ENCODE results near the gene AMT. TPM values are rescaled to one million over a fixed set of nuclear protein-coding genes. Genes with fewer than 3 reads are reported as not detected.
A peak's percentile ranks its signal among the peaks of the same experiment; 100 is the strongest.

The AMT gene
- total and polyA plus RNA-seq, 2 experiments from 2014 or later: 32.8 to 35.6 TPM

- TF ChIP-seq STAT1 (IDR thresholded peaks at IDR 0.05; ENCODE audit: unreplicated experiment): no peak
- no peak for TF ChIP-seq EZH2phosphoT487 (IDR thresholded peaks at IDR 0.05; ENCODE audit: unreplicated experiment)
- no peak for TF ChIP-seq ZNF331 (CRISPR knock-in tag; IDR thresholded peaks at IDR 0.05; ENCODE audit: low read depth)
- TF ChIP-seq POLR2AphosphoS5 (IDR thresholded peaks at IDR 0.05; ENCODE audit: low read depth): no peak
These were observed 50.3 kb downstream of the AMT start (continued) for GRCh38 chr3:49371946-49372345.

- Histone ChIP-seq H3K4me2 (no peak overlapping the region), H3K4me3 (no peak overlapping the region), H3K9me2 (ENCODE audit: insufficient read depth) (no peaks in the 10 kb centered on the region), H4K20me1 (replicated peaks; ENCODE audit: insufficient read depth) (peaks cover 34% of the 10 kb centered on the region), H3K79me2 (replicated peaks; ENCODE audit: insufficient read depth) (peaks cover 55% of the 10 kb centered on the region), H3K4me1 (ENCODE audit: insufficient read depth) (no peaks in the 10 kb centered on the region), H3K27ac (ENCODE audit: low read depth) (0 out of 2 replicates have a peak overlapping the region, but pooled peaks have one; percentile 50), H2AFZ (no peak overlapping the region), H3K27me3 (ENCODE audit: insufficient read depth) (no peaks in the 10 kb centered on the region), H3K36me3 (ENCODE audit: insufficient read depth) (peaks cover 33% of the 10 kb centered on the region), H3F3A (replicated peaks; ENCODE audit: low read depth) (peaks cover 9% of the 10 kb centered on the region)
- DNase-seq (ENCODE audit: low spot score) (no peak), ATAC-seq (no peak)
- Mint-ChIP-seq H3K36me3 (ENCODE audit: low read depth) (peaks cover 75% of the 10 kb centered on the region), H3K27me3 (ENCODE audit: insufficient read depth, low read depth, poor library complexity) (peaks cover 2% of the 10 kb centered on the region), H3K4me3 (no peak overlapping the region), H3K9me3 (no peaks in the 10 kb centered on the region), H3K27ac (no peak overlapping the region), H3K4me1 (no peaks in the 10 kb centered on the region)
- TF ChIP-seq STAT1 (IDR thresholded peaks at IDR 0.05; ENCODE audit: unreplicated experiment) (no peak), ZNF462 (CRISPR knock-in tag; IDR thresholded peaks at IDR 0.05) (no peak)
These were observed 51.5 kb downstream of the AMT start for GRCh38 chr3:49370585-49371290.

Small RNA genes lying within 50 kb of the gene (small RNA-seq; reads per million reads assigned to genes)
- not detected for gene RNA5SP130 (ENCODE audit: low replicate concordance)

Other genes with a start within 250 kb of the AMT start
- gene C3orf62, start 145.2 kb downstream of the AMT start, total RNA-seq (2014; rRNA removed; shearing (Covaris generic)): 2.4 and 5.4 TPM in 2 replicates
- 1.6 and 3.3 TPM in 2 replicates for gene C3orf62, start 145.2 kb downstream of the AMT start, polyA plus RNA-seq (2016; fragmentation: Nextera tagmentation; extraction: Ambion mirVana)
- 13.3 and 16.9 TPM in 2 replicates for gene USP4, start 82.4 kb downstream of the AMT start, total RNA-seq (2014; rRNA removed; shearing (Covaris generic))
- 20.3 and 27.8 TPM in 2 replicates for gene USP4, start 82.4 kb downstream of the AMT start, polyA plus RNA-seq (2016; fragmentation: Nextera tagmentation; extraction: Ambion mirVana)
- gene GPX1, start 64.1 kb downstream of the AMT start, total RNA-seq (2014; rRNA removed; shearing (Covaris generic)): 228 and 247 TPM in 2 replicates
- 394 and 404 TPM in 2 replicates for gene GPX1, start 64.1 kb downstream of the AMT start, polyA plus RNA-seq (2016; fragmentation: Nextera tagmentation; extraction: Ambion mirVana)
- 373 and 421 TPM in 2 replicates for gene RHOA, start 10.5 kb downstream of the AMT start, total RNA-seq (2014; rRNA removed; shearing (Covaris generic))
- gene RHOA, start 10.5 kb downstream of the AMT start, polyA plus RNA-seq (2016; fragmentation: Nextera tagmentation; extraction: Ambion mirVana): 234 and 248 TPM in 2 replicates
- 5.0 and 9.7 TPM in 2 replicates for gene TCTA, start 10.1 kb downstream of the AMT start, total RNA-seq (2014; rRNA removed; shearing (Covaris generic))
- gene TCTA, start 10.1 kb downstream of the AMT start, polyA plus RNA-seq (2016; fragmentation: Nextera tagmentation; extraction: Ambion mirVana): 3.9 and 4.0 TPM in 2 replicates
- 5.9 and 7.3 TPM in 2 replicates for gene NICN1, start 6.9 kb upstream of the AMT start, total RNA-seq (2014; rRNA removed; shearing (Covaris generic))
- gene NICN1, start 6.9 kb upstream of the AMT start, polyA plus RNA-seq (2016; fragmentation: Nextera tagmentation; extraction: Ambion mirVana): 2.8 and 4.2 TPM in 2 replicates
- 152 and 167 TPM in 2 replicates for gene DAG1, start 47.8 kb upstream of the AMT start, total RNA-seq (2014; rRNA removed; shearing (Covaris generic))
- gene DAG1, start 47.8 kb upstream of the AMT start, polyA plus RNA-seq (2016; fragmentation: Nextera tagmentation; extraction: Ambion mirVana): 29.6 and 29.9 TPM in 2 replicates
- 5.1 and 5.4 TPM in 2 replicates for gene BSN, start 132.0 kb upstream of the AMT start, total RNA-seq (2014; rRNA removed; shearing (Covaris generic))
- gene BSN, start 132.0 kb upstream of the AMT start, polyA plus RNA-seq (2016; fragmentation: Nextera tagmentation; extraction: Ambion mirVana): 0.38 and 0.50 TPM in 2 replicates

Measured in GM23338 (cell line).